Ovary (tissue), 3 donors: ENCODE results near the gene GPR108.

ENCODE experiments used
- EP300 ChIP-seq: sonication (generic); formaldehyde crosslinking; IDR thresholded peaks from one replicate; pipeline ENCODE4 v1.6.1; 2017; ENCODE audit warnings: antibody characterized with exemption
- POLR2A ChIP-seq: fragments of 450-650 bp; IDR thresholded peaks from one replicate; pipeline ENCODE4 v1.6.1; 2017; ENCODE audit warnings: antibody characterized with exemption, mild to moderate bottlenecking, moderate library complexity
- TF ChIP-seq, protein P1 (sequence below), 3 donors: fragments of 450-650 bp in 2 of 3; fragments of 200-600 bp in 1 of 3; IDR thresholded peaks; one replicate each; pipeline versions ENCODE4 v1.5.1 to v1.8.0; 2016 to 2022; ENCODE audit warnings: antibody characterized with exemption in 3 of 3, mild to moderate bottlenecking in 1 of 3
- donor health status: DM: no; HTN: no; CAD: no.

DNA sequence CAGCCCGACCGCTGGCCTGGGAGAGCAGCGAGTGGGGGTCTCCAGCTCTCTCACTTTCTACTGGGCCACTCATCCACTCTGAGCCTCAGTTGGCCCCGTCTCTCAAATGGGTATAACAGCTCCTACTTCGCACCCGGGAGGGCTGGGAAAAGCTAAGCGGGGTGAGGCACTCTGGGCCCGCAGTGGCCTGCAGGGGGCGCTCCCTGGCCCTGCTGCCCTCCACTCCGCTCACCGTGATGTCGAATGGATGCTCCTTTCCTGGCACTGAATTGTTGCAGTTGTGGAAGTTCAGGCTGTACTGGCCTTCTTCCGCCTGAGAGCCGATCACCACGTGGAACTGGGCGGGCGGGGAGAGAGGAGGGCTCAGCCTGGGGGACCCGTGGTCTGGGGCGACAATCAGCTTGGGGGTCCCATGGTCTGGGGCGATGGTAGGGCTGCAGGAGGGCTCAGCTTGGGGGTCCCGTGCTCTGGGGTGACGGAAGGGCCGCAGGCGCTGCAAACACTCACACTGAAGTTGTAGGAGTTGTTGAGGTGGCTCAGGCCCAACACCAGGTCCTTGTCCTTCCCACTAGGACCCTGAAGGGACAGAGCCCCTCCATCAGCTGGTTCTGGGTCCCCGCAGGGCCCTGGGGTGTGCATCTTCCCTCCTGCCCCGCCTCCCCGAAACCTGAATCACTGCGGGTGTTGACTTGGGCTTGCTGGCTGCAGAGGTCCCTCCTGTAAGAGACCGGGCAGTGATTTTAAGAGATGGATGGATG lies 3.9 kb downstream of the GPR108 start:
- TF ChIP-seq EP300 (no peak), POLR2A (no peak)
- TF ChIP-seq, protein P1, sequence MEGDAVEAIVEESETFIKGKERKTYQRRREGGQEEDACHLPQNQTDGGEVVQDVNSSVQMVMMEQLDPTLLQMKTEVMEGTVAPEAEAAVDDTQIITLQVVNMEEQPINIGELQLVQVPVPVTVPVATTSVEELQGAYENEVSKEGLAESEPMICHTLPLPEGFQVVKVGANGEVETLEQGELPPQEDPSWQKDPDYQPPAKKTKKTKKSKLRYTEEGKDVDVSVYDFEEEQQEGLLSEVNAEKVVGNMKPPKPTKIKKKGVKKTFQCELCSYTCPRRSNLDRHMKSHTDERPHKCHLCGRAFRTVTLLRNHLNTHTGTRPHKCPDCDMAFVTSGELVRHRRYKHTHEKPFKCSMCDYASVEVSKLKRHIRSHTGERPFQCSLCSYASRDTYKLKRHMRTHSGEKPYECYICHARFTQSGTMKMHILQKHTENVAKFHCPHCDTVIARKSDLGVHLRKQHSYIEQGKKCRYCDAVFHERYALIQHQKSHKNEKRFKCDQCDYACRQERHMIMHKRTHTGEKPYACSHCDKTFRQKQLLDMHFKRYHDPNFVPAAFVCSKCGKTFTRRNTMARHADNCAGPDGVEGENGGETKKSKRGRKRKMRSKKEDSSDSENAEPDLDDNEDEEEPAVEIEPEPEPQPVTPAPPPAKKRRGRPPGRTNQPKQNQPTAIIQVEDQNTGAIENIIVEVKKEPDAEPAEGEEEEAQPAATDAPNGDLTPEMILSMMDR (IDR thresholded peaks at IDR 0.05), result no peak
